Hematopoietic multipotent progenitor cell treated with erythropoietin and hydrocortisone succinate and interleukin-3 and kit ligand, for 8 days (in vitro differentiated cells): Measurements from ENCODE around the gene SMC5.
"Not testable (repeated sequence)": the region's sequence is repeated elsewhere in the genome, so short reads cannot be mapped to it uniquely, and the experiment has no call there.

ENCODE experiments used
- DNase-seq: peaks from one replicate; pipeline ENCODE4 v3.0.0-alpha.2; 2015

SMC5 gene

GRCh38 chr9:70374962-70375618, 116.3 kb downstream of the SMC5 start:
- no peak for DNase-seq

GRCh38 chr9:70382046-70382708, 123.4 kb downstream of the SMC5 start:
- DNase-seq, result no peak

- no peak for DNase-seq
Measured at GRCh38 chr9:70382709-70383605, 124.2 kb downstream of the SMC5 start.

GRCh38 chr9:70385426-70385825, 126.6 kb downstream of the SMC5 start:
- DNase-seq, result no peak

GRCh38 chr9:70387663-70388062, 128.9 kb downstream of the SMC5 start:
- DNase-seq, result no peak

- DNase-seq, result no peak
Measured at GRCh38 chr9:70389188-70389587, 130.4 kb downstream of the SMC5 start.

- no peak for DNase-seq
Measured at GRCh38 chr9:70389621-70390266, 131.0 kb downstream of the SMC5 start.

- no peak for DNase-seq
Measured at GRCh38 chr9:70390933-70391341, 132.2 kb downstream of the SMC5 start.

GRCh38 chr9:70392189-70392588, 133.4 kb downstream of the SMC5 start:
- DNase-seq, result peak; percentile 44

GRCh38 chr9:70392850-70393249, 134.1 kb downstream of the SMC5 start:
- DNase-seq, result no peak

GRCh38 chr9:70395652-70396051, 136.9 kb downstream of the SMC5 start:
- DNase-seq, result no peak

- DNase-seq, result peak; percentile 98
Measured at GRCh38 chr9:70398145-70398556, 139.4 kb downstream of the SMC5 start.

GRCh38 chr9:70399141-70399540, 140.4 kb downstream of the SMC5 start:
- no peak for DNase-seq

- no peak for DNase-seq
Measured at GRCh38 chr9:70400107-70400892, 141.5 kb downstream of the SMC5 start.

- DNase-seq, result not testable (repeated sequence)
Measured at GRCh38 chr9:70401241-70401640, 142.5 kb downstream of the SMC5 start.

- no peak for DNase-seq
Measured at GRCh38 chr9:70402213-70402612, 143.4 kb downstream of the SMC5 start.

- no peak for DNase-seq
Measured at GRCh38 chr9:70403166-70403565, 144.4 kb downstream of the SMC5 start.

- DNase-seq, result no peak
Measured at GRCh38 chr9:70403618-70404025, 144.8 kb downstream of the SMC5 start.

GRCh38 chr9:70404261-70404660, 145.5 kb downstream of the SMC5 start:
- DNase-seq, result no peak
